Ovary (tissue), 10 donors: ENCODE data around the gene KDELR3. TPM values are rescaled to one million over a fixed set of nuclear protein-coding genes. Genes with fewer than 3 reads are reported as not detected.

Experiments
- DNase-seq, 5 donors: peaks; one replicate each; pipeline ENCODE4 v3.0.0-alpha.2; 2019 to 2020
- H3K27ac ChIP-seq, 2 donors: fragments of 200-600 bp; one replicate each; pipeline versions ENCODE4 v1.5.1 to v1.8.0; 2019 to 2022
- H3K27me3 ChIP-seq: fragments of 200-600 bp; one replicate; pipeline ENCODE4 v1.8.0; 2022
- H3K36me3 ChIP-seq: fragments of 200-600 bp; sonication (generic); one replicate; pipeline ENCODE4 v1.5.1; 2019
- H3K4me1 ChIP-seq: one replicate; pipeline ENCODE4 v1.8.1; 2013; ENCODE audit warnings: mild to moderate bottlenecking, moderate library complexity; ENCODE audit not compliant: insufficient read depth
- H3K4me3 ChIP-seq: fragments of 200-600 bp; sonication (generic); one replicate; pipeline ENCODE4 v1.5.1; 2017
- H3K9me3 ChIP-seq, 2 donors: fragments of 200-600 bp in 1 of 2; sonication (generic) in 1 of 2; one replicate each; pipeline versions ENCODE4 v1.5.1 to v1.8.1; 2013 to 2019; ENCODE audit warnings: mild to moderate bottlenecking in 1 of 2, moderate library complexity in 1 of 2
- CTCF ChIP-seq, 3 donors: fragments of 450-650 bp in 2 of 3; fragments of 200-600 bp in 1 of 3; IDR thresholded peaks; one replicate each; pipeline versions ENCODE4 v1.5.1 to v1.8.0; 2016 to 2022; ENCODE audit warnings: antibody characterized with exemption in 3 of 3, mild to moderate bottlenecking in 1 of 3
- EP300 ChIP-seq: sonication (generic); formaldehyde crosslinking; IDR thresholded peaks from one replicate; pipeline ENCODE4 v1.6.1; 2017; ENCODE audit warnings: antibody characterized with exemption
- POLR2A ChIP-seq: fragments of 450-650 bp; IDR thresholded peaks from one replicate; pipeline ENCODE4 v1.6.1; 2017; ENCODE audit warnings: antibody characterized with exemption, mild to moderate bottlenecking, moderate library complexity
- WGBS, 3 donors: extraction: QIAGEN DNeasy Blood & Tissue Kit in 1 of 3; methylation state at CpG; one replicate each; pipeline versions ENCODE4 v1.1.5 to v1.1.7; 2013 to 2017; 5-methylcytosine and 5-hydroxymethylcytosine counted together
- intact Hi-C, 4 donors: fragments of 100-400 bp; cut with DNase I; formaldehyde crosslinking; loops; one replicate each; pipeline versions ENCODE4 v1.11.0 to v1.15.1; 2022 to 2023
- long read RNA-seq, 3 donors: library from polyadenylated mRNA in 2 of 3; unstranded in 2 of 3; transcript quantifications; one replicate each; pipeline ENCODE4 v2.0.0 and lab custom pipeline, GENCODE V29; 2021 to 2026
- polyA plus RNA-seq, 2 donors: library from polyadenylated mRNA; stranded (reverse); fragments of 200-250 nt in 1 of 2; fragments of 350-450 nt in 1 of 2; fragmentation: Illumina TruSeq in 1 of 2; extraction: RNeasy Lipid Tissue Mini Kit (QIAGEN cat#74804) in 1 of 2; gene quantifications; one replicate each; pipeline ENCODE4 v1.2.3, GENCODE V29; 2013 to 2014
- total RNA-seq, 7 donors: library from RNA; depleted of rRNA in 2 of 7; stranded (reverse); fragments of >200 nt in 2 of 7; fragmentation: NEBNext Ultra II Directional in 3 of 7; extraction: Animal tissue kit (Norgen Biotek cat#: 25700) in 3 of 7; gene quantifications; one replicate each; pipeline versions ENCODE4 v1.1.0 to v1.2.4, GENCODE V29; 2016 to 2023
- donor health status: DM: no; HTN: no; CAD: no; lungs with moderate emphysema.
- donor health status: DM: no; HTN: no; CAD: no.
- donor health status: Bipolar disorder and iron deficiency.
- donor health status: DM: yes; HTN: yes; CAD: no.
- donor health status: DM: no; HTN: no; CAD: no.
- donor health status: DM: yes; HTN: yes; CAD: no.

KDELR3 gene
- 1 to 10 TPM in 6 of 7 donors, under 1 TPM in 1; 0.81 to 8.3 (median 2.3) TPM for total RNA-seq
- polyA plus RNA-seq, result 10 to 100 TPM in 1 of 2 donors, 1 to 10 TPM in 1; 2.4 to 26.9 TPM
- long read RNA-seq, donor 1, transcript KDELR3-201 (5 exons, 1,728 nt), result major isoform, 17 of 17 reads
- long read RNA-seq, donor 1, partial matches to known transcripts, result 0 of 17 reads
- long read RNA-seq, donor 1, other reads (novel, unspliced or antisense), result 0 of 17 reads
- long read RNA-seq, donor 2, transcript KDELR3-201 (5 exons, 1,728 nt), result major isoform, 7 of 441 reads
- long read RNA-seq, donor 2, partial matches to known transcripts, result 350 of 441 reads
- long read RNA-seq, donor 2, other reads (novel, unspliced or antisense), result 84 of 441 reads
- long read RNA-seq, donor 3, transcript KDELR3-201 (5 exons, 1,728 nt), result major isoform, 22 of 25 reads
- long read RNA-seq, donor 3, partial matches to known transcripts, result 0 of 25 reads
- long read RNA-seq, donor 3, other reads (novel, unspliced or antisense), result 1 of 25 reads

GRCh38 chr22:38467904-38468442 is at the start of gene KDELR3:
KDELR3 (plus strand) TSS chr22:38468096; CDS start chr22:38468234, 138 bp downstream.
- intact Hi-C loops, result no loop called here
- H3K9me3 ChIP-seq, result no peaks in the 10 kb centered on the region

GRCh38 chr22:38418589-38418988 is 49.3 kb upstream of the KDELR3 start:
- Histone ChIP-seq H3K4me1 (no peaks in the 10 kb centered on the region), H3K36me3 (no peaks in the 10 kb centered on the region), H3K27me3 (no peaks in the 10 kb centered on the region), H3K9me3 (no peaks in the 10 kb centered on the region), H3K4me3 (no peak overlapping the region), H3K27ac (no peak overlapping the region)
- no peak for TF ChIP-seq POLR2A
- TF ChIP-seq CTCF (IDR thresholded peaks at IDR 0.05), result no peak
- no peak for TF ChIP-seq EP300
- intact Hi-C loops, result no loop called here
- DNase-seq, result no peak
- 85 to 87% (median 85%) methylated on average over 14 of the region's 14 CpGs for WGBS, 3 donors

More at GRCh38 chr22:38467904-38468442, at the start of gene KDELR3:
- H3K4me3 ChIP-seq, result peak within 1 kb of the TSS; percentile 47
- no peaks in the 10 kb centered on the region for H3K27me3 ChIP-seq
- TF ChIP-seq CTCF (IDR thresholded peaks at IDR 0.05) (no peak), POLR2A (no peak), EP300 (no peak)
- 0 to 2% (median 0%) methylated on average over 15 to 53 of the region's 53 CpGs for WGBS, 3 donors
- no peaks in the 10 kb centered on the region for H3K36me3 ChIP-seq
- peak; percentile 64 to 83 (median 72) for DNase-seq
- H3K27ac ChIP-seq, result no peak within 1 kb of the TSS
- peaks cover 5% of the 10 kb centered on the region for H3K4me1 ChIP-seq

- Histone ChIP-seq H3K4me1 (no peaks in the 10 kb centered on the region), H3K4me3 (no peak overlapping the region), H3K27me3 (no peaks in the 10 kb centered on the region), H3K27ac (no peak overlapping the region), H3K36me3 (no peaks in the 10 kb centered on the region), H3K9me3 (no peaks in the 10 kb centered on the region)
- DNase-seq, result no peak
- WGBS, 3 donors, result 72 to 84% (median 81%) methylated on average over 14 of the region's 14 CpGs
- intact Hi-C loops, result no loop called here
- TF ChIP-seq EP300 (no peak), CTCF (IDR thresholded peaks at IDR 0.05) (no peak), POLR2A (no peak)
Measured at GRCh38 chr22:38419121-38419857, 48.6 kb upstream of the KDELR3 start.

- no peak for TF ChIP-seq CTCF (IDR thresholded peaks at IDR 0.05)
- no peak for TF ChIP-seq EP300
- WGBS, 3 donors, result 37 to 51% (median 41%) methylated on average over 8 of the region's 8 CpGs
- H3K9me3 ChIP-seq, result no peaks in the 10 kb centered on the region
- H3K27me3 ChIP-seq, result no peaks in the 10 kb centered on the region
- no peak for DNase-seq
- no peaks in the 10 kb centered on the region for H3K36me3 ChIP-seq
- no peaks in the 10 kb centered on the region for H3K4me1 ChIP-seq
- H3K4me3 ChIP-seq, result no peak overlapping the region
- intact Hi-C loops, result no loop called here
- no peak overlapping the region for H3K27ac ChIP-seq
Measured at GRCh38 chr22:38419858-38420160, 48.1 kb upstream of the KDELR3 start.
